Activated naive CD8-positive, alpha-beta T cell (primary cell): ENCODE data around the gene COBL.

Experiments
- H3K27ac Mint-ChIP-seq: one replicate; pipeline ENCODE4 v1.8.0; 2021; ENCODE audit warnings: mixed read lengths
- H3K27me3 Mint-ChIP-seq: one replicate; pipeline ENCODE4 v1.8.0; 2021; ENCODE audit warnings: mixed read lengths
- H3K36me3 Mint-ChIP-seq: one replicate; pipeline ENCODE4 v1.8.0; 2021; ENCODE audit warnings: mixed read lengths
- H3K4me1 Mint-ChIP-seq: one replicate; pipeline ENCODE4 v1.8.0; 2021; ENCODE audit warnings: low read depth, mixed read lengths
- H3K4me3 Mint-ChIP-seq: one replicate; pipeline ENCODE4 v1.8.0; 2021; ENCODE audit warnings: mild to moderate bottlenecking, mixed read lengths
- H3K9me3 Mint-ChIP-seq: one replicate; pipeline ENCODE4 v1.8.0; 2021; ENCODE audit warnings: low read depth, mixed read lengths

The COBL gene

GRCh38 chr7:51246258-51247245 lies 70.1 kb downstream of the COBL start:
- Mint-ChIP-seq H3K36me3 (no peaks in the 10 kb centered on the region), H3K4me1 (no peaks in the 10 kb centered on the region), H3K4me3 (no peak overlapping the region), H3K9me3 (no peaks in the 10 kb centered on the region), H3K27ac (no peak overlapping the region), H3K27me3 (no peaks in the 10 kb centered on the region)

- Mint-ChIP-seq H3K4me1 (no peaks in the 10 kb centered on the region), H3K4me3 (no peak overlapping the region), H3K36me3 (no peaks in the 10 kb centered on the region), H3K27me3 (no peaks in the 10 kb centered on the region), H3K27ac (no peak overlapping the region), H3K9me3 (no peaks in the 10 kb centered on the region)
Observed at GRCh38 chr7:51244885-51245284, 71.7 kb downstream of the COBL start.

- H3K4me1 Mint-ChIP-seq: no peaks in the 10 kb centered on the region
- H3K9me3 Mint-ChIP-seq: no peaks in the 10 kb centered on the region
- no peak overlapping the region for H3K4me3 Mint-ChIP-seq
- H3K36me3 Mint-ChIP-seq: no peaks in the 10 kb centered on the region
- no peaks in the 10 kb centered on the region for H3K27me3 Mint-ChIP-seq
- H3K27ac Mint-ChIP-seq: no peak overlapping the region
Observed at GRCh38 chr7:51244053-51244452, 72.6 kb downstream of the COBL start.

- Mint-ChIP-seq H3K4me1 (no peaks in the 10 kb centered on the region), H3K9me3 (no peaks in the 10 kb centered on the region), H3K36me3 (no peaks in the 10 kb centered on the region), H3K27me3 (no peaks in the 10 kb centered on the region), H3K4me3 (no peak overlapping the region), H3K27ac (no peak overlapping the region)
Observed at GRCh38 chr7:51243631-51244030, 73.0 kb downstream of the COBL start.

- Mint-ChIP-seq H3K4me3 (no peak overlapping the region), H3K9me3 (no peaks in the 10 kb centered on the region), H3K27ac (no peak overlapping the region), H3K4me1 (no peaks in the 10 kb centered on the region), H3K36me3 (no peaks in the 10 kb centered on the region), H3K27me3 (no peaks in the 10 kb centered on the region)
Observed at GRCh38 chr7:51242881-51243518, 73.6 kb downstream of the COBL start.

GRCh38 chr7:51242007-51242691 lies 74.5 kb downstream of the COBL start:
- H3K4me3 Mint-ChIP-seq: no peak overlapping the region
- no peaks in the 10 kb centered on the region for H3K4me1 Mint-ChIP-seq
- no peaks in the 10 kb centered on the region for H3K9me3 Mint-ChIP-seq
- H3K27me3 Mint-ChIP-seq: no peaks in the 10 kb centered on the region
- H3K36me3 Mint-ChIP-seq: no peaks in the 10 kb centered on the region
- no peak overlapping the region for H3K27ac Mint-ChIP-seq

- Mint-ChIP-seq H3K9me3 (no peaks in the 10 kb centered on the region), H3K27me3 (no peaks in the 10 kb centered on the region), H3K27ac (no peak overlapping the region), H3K4me1 (no peaks in the 10 kb centered on the region), H3K36me3 (no peaks in the 10 kb centered on the region), H3K4me3 (no peak overlapping the region)
Observed at GRCh38 chr7:51240868-51241267, 75.7 kb downstream of the COBL start.

GRCh38 chr7:51239691-51240090 lies 76.9 kb downstream of the COBL start:
- no peak overlapping the region for H3K4me3 Mint-ChIP-seq
- no peaks in the 10 kb centered on the region for H3K9me3 Mint-ChIP-seq
- H3K27me3 Mint-ChIP-seq: no peaks in the 10 kb centered on the region
- H3K27ac Mint-ChIP-seq: no peak overlapping the region
- no peaks in the 10 kb centered on the region for H3K36me3 Mint-ChIP-seq
- no peaks in the 10 kb centered on the region for H3K4me1 Mint-ChIP-seq

- Mint-ChIP-seq H3K4me1 (no peaks in the 10 kb centered on the region), H3K27ac (no peak overlapping the region), H3K9me3 (no peaks in the 10 kb centered on the region), H3K36me3 (no peaks in the 10 kb centered on the region), H3K4me3 (no peak overlapping the region), H3K27me3 (no peaks in the 10 kb centered on the region)
Observed at GRCh38 chr7:51238981-51239495, 77.6 kb downstream of the COBL start.

- Mint-ChIP-seq H3K4me3 (no peak overlapping the region), H3K36me3 (no peaks in the 10 kb centered on the region), H3K27me3 (no peaks in the 10 kb centered on the region), H3K9me3 (no peaks in the 10 kb centered on the region), H3K27ac (no peak overlapping the region), H3K4me1 (no peaks in the 10 kb centered on the region)
Observed at GRCh38 chr7:51237446-51238133, 79.0 kb downstream of the COBL start.

GRCh38 chr7:51236470-51237132 lies 80.0 kb downstream of the COBL start:
- Mint-ChIP-seq H3K4me1 (no peaks in the 10 kb centered on the region), H3K4me3 (no peak overlapping the region), H3K27ac (no peak overlapping the region), H3K27me3 (no peaks in the 10 kb centered on the region), H3K9me3 (no peaks in the 10 kb centered on the region), H3K36me3 (no peaks in the 10 kb centered on the region)

GRCh38 chr7:51235593-51236313 lies 80.9 kb downstream of the COBL start:
- no peak overlapping the region for H3K27ac Mint-ChIP-seq
- H3K27me3 Mint-ChIP-seq: no peaks in the 10 kb centered on the region
- no peaks in the 10 kb centered on the region for H3K9me3 Mint-ChIP-seq
- no peak overlapping the region for H3K4me3 Mint-ChIP-seq
- no peaks in the 10 kb centered on the region for H3K4me1 Mint-ChIP-seq
- H3K36me3 Mint-ChIP-seq: no peaks in the 10 kb centered on the region

- H3K36me3 Mint-ChIP-seq: no peaks in the 10 kb centered on the region
- H3K9me3 Mint-ChIP-seq: no peaks in the 10 kb centered on the region
- no peaks in the 10 kb centered on the region for H3K27me3 Mint-ChIP-seq
- H3K4me1 Mint-ChIP-seq: no peaks in the 10 kb centered on the region
- no peak overlapping the region for H3K4me3 Mint-ChIP-seq
- H3K27ac Mint-ChIP-seq: no peak overlapping the region
Observed at GRCh38 chr7:51234609-51235308, 81.8 kb downstream of the COBL start.
